ENCODE measurements around the gene ASB16. TPM values are rescaled to one million over a fixed set of nuclear protein-coding genes. Genes with fewer than 3 reads are reported as not detected.

The ASB16 gene
- total and polyA plus RNA-seq, 10 donors = 0.09 to 0.57 (median 0.16) TPM; not detected in 7

DNA sequence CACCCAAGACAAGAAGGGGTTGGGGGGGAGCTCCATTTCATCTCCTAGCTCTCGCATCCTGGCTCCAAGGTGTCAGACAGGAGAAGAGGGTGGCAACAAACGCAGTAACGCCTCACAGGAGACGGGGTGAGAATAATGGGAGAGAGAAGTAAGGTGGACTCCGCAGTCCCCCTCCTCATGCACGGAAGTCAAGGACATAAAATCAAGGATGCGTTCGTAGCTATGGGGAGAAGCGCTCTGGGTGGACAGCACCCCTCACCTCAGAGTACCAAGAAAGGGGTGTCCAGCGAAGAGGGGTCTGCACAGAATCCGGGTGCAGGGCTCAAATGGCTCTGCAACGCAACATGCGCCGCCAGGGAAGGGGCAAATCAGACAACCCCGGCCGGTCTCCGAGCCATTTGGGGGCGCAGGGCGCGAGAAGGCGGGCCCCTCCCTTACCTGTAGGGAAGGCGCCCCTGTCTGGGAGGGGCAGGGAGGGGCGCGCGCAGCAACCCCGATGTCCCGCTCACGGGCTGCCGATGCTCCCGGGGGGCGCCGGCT is 47.6 kb upstream of the ASB16 start:
- intact Hi-C loops (cut with DNase I; ENCODE audit: low total_unique reads) = no loop called here

DNA sequence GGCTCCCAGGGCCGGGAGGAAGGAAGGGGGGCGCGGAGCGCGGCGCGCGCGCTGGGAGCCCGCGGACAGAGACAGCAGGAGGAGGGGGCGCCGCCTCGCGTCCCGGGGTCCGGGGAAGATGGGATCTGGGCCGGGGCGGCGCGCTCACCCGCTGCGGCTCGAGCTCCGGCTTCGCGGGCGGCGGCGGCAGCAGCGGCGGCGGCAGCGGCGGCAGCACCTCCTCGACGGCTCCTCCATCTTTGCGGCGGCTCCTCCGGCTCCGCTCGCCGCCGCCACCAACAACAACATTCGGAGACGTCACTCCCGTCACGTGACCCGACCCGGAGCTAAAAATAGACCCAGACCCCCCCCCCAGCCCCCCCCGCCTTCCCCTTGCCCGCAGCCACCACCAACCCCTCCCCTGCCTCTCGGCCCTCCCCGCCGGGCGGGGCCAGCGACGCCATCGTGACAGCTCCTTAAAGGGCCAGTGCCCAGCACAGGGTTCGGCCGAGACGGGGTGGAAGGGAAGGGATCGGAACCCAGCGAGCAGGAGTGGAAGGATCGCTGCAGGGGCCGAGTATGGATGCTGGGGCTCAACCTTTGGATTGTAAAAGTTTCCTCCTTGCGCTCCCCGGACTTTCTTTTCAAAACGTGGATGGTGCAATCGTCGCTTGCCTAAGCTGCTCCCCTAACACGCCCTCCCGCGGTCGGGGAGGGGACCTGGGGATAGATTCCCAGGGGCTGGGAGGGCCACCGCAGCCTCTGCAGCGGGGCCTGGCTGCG is 47.0 kb upstream of the ASB16 start, which contains the start of gene HDAC5:
HDAC5 (minus strand) TSS at position 286 of the 762 bp plus-strand sequence. CDS start 6,126 bp downstream, outside the sequence.
- intact Hi-C loops (cut with DNase I; ENCODE audit: low total_unique reads) = no loop called here
- peaks cover 8 to 57% (median 42%) of the 10 kb centered on the region in 6 donors for H3K4me1 ChIP-seq
- TF ChIP-seq POLR2A (IDR thresholded peaks at IDR 0.05) (no peak), POLR2AphosphoS5 (IDR thresholded peaks at IDR 0.05) (peak; percentile 80 to 87 (median 86))
- TF ChIP-seq, protein P1, sequence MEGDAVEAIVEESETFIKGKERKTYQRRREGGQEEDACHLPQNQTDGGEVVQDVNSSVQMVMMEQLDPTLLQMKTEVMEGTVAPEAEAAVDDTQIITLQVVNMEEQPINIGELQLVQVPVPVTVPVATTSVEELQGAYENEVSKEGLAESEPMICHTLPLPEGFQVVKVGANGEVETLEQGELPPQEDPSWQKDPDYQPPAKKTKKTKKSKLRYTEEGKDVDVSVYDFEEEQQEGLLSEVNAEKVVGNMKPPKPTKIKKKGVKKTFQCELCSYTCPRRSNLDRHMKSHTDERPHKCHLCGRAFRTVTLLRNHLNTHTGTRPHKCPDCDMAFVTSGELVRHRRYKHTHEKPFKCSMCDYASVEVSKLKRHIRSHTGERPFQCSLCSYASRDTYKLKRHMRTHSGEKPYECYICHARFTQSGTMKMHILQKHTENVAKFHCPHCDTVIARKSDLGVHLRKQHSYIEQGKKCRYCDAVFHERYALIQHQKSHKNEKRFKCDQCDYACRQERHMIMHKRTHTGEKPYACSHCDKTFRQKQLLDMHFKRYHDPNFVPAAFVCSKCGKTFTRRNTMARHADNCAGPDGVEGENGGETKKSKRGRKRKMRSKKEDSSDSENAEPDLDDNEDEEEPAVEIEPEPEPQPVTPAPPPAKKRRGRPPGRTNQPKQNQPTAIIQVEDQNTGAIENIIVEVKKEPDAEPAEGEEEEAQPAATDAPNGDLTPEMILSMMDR (IDR thresholded peaks at IDR 0.05 in 8 of 11, conservative IDR thresholded peaks at IDR 0.05 in 3 of 11) = peak; percentile 35 to 79 (median 70)
- peaks cover 0 to 15% (median 0%) of the 10 kb centered on the region in 6 donors for H3K36me3 ChIP-seq
- no peaks in the 10 kb centered on the region for H3K9me3 ChIP-seq
- H3K27ac ChIP-seq = peak within 1 kb of the TSS; percentile 88 to 98 (median 96)
- H3K27me3 ChIP-seq (replicated peaks in 1 of 7) = no peaks in the 10 kb centered on the region
- WGBS, 5 donors = 0 to 1% (median 1%) methylated on average over 37 to 78 of the region's 78 CpGs
- H3K4me3 ChIP-seq = peak within 1 kb of the TSS; percentile 75 to 90 (median 83)
- peak; percentile 99 for DNase-seq

More for the DNA sequence above, 47.6 kb upstream of the ASB16 start:
- peak overlapping the region; percentile 88 to 98 (median 96) for H3K27ac ChIP-seq
- no peak for DNase-seq
- no peaks in the 10 kb centered on the region for H3K9me3 ChIP-seq
- H3K4me3 ChIP-seq = peak overlapping the region; percentile 75 to 90 (median 83)
- TF ChIP-seq, protein P1 (IDR thresholded peaks at IDR 0.05 in 8 of 11, conservative IDR thresholded peaks at IDR 0.05 in 3 of 11) = no peak
- TF ChIP-seq POLR2A (IDR thresholded peaks at IDR 0.05) (no peak), POLR2AphosphoS5 (IDR thresholded peaks at IDR 0.05) (no peak)
- no peaks in the 10 kb centered on the region for H3K27me3 ChIP-seq (replicated peaks in 1 of 7)
- peaks cover 0 to 15% (median 0%) of the 10 kb centered on the region in 6 donors for H3K36me3 ChIP-seq
- 0 to 2% (median 1%) methylated on average over 17 to 32 of the region's 32 CpGs for whole genome bisulfite sequencing, 5 donors
- peaks cover 8 to 64% (median 45%) of the 10 kb centered on the region in 6 donors for H3K4me1 ChIP-seq

DNA sequence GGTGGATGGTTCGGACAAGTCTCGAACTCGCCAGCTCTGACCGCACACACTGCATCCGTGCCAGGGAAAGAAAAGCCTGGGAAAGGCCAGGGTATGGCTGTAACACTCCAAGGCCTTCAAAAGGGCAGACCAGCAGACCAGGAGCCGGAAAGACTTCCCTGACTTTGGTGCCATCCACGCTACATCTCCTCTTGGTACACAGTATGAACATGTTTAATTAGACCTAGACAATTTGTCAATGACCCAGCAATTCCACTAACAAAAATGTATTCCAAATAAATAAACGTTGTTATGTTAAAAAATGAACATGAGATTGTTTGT is 46.4 kb upstream of the ASB16 start:
- peak overlapping the region; percentile 59 to 90 (median 83) for H3K4me3 ChIP-seq
- peaks cover 0 to 13% (median 0%) of the 10 kb centered on the region in 6 donors for H3K36me3 ChIP-seq
- peaks cover 8 to 52% (median 39%) of the 10 kb centered on the region in 6 donors for H3K4me1 ChIP-seq
- no peaks in the 10 kb centered on the region for H3K27me3 ChIP-seq (replicated peaks in 1 of 7)
- H3K27ac ChIP-seq = peak overlapping the region; percentile 88 to 98 (median 96)
- intact Hi-C loops (cut with DNase I; ENCODE audit: low total_unique reads) = no loop called here
- DNase-seq = no peak
- 4 to 10% (median 6%) methylated on average over 8 of the region's 8 CpGs for WGBS, 5 donors
- no peak for TF ChIP-seq POLR2A (IDR thresholded peaks at IDR 0.05)
- TF ChIP-seq, protein P1 (IDR thresholded peaks at IDR 0.05 in 8 of 11, conservative IDR thresholded peaks at IDR 0.05 in 3 of 11) = peak in 4 of 11 experiments; percentile 2 to 42 (median 18)
- no peaks in the 10 kb centered on the region for H3K9me3 ChIP-seq

DNA sequence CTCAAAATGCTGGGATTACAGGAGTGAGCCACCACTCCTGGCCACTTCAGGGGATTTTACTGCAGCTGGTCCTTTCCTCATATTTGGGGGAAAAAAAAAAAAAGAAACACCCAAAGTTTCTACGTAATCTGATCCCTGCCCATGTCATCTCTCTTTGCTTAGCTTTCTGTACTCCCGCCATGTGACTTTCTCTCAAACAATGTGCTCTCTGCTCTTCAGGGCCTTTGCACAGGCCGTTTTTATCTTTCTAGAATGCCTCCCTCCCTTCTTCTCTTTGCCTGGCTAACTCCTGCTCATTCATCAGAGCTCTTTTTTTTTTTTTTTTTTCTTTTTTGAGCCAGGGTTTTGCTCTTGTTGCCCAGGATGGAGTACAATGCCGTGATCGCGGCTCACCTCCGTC is 42.1 kb upstream of the ASB16 start:
- TF ChIP-seq, protein P1 (IDR thresholded peaks at IDR 0.05 in 8 of 11, conservative IDR thresholded peaks at IDR 0.05 in 3 of 11) = no peak
- TF ChIP-seq POLR2A (IDR thresholded peaks at IDR 0.05) (no peak), POLR2AphosphoS5 (IDR thresholded peaks at IDR 0.05) (no peak)
- 88 to 96% (median 90%) methylated on average over 7 of the region's 7 CpGs for WGBS, 5 donors
- no peak overlapping the region for H3K4me3 ChIP-seq
- intact Hi-C loops (cut with DNase I; ENCODE audit: low total_unique reads) = no loop called here
- no peak for DNase-seq
- H3K27me3 ChIP-seq (replicated peaks in 1 of 7) = no peaks in the 10 kb centered on the region
- H3K9me3 ChIP-seq = no peaks in the 10 kb centered on the region
- peaks cover 0 to 11% (median 9%) of the 10 kb centered on the region in 6 donors for H3K4me1 ChIP-seq
- no peak overlapping the region for H3K27ac ChIP-seq
- H3K36me3 ChIP-seq = no peaks in the 10 kb centered on the region

All from spleen (tissue), 11 donors.